Right lobe of liver (tissue), 4 donors: Measurements from ENCODE around the gene WDR3.

Source experiments
- CTCF ChIP-seq, 4 donors: fragments of 200-600 bp in 3 of 4; fragments of 450-650 bp in 1 of 4; IDR thresholded peaks; one replicate each; pipeline versions ENCODE4 v1.5.1 to v1.8.0; 2016 to 2022; ENCODE audit warnings: antibody characterized with exemption in 4 of 4, mild to moderate bottlenecking in 2 of 4
- POLR2A ChIP-seq: fragments of 450-650 bp; IDR thresholded peaks from one replicate; pipeline ENCODE4 v1.6.1; 2017; ENCODE audit warnings: antibody characterized with exemption, mild to moderate bottlenecking
- donor health status: DM: no; HTN: no; CAD: no.
- donor health status: DM: no; HTN: no; CAD: no.
- donor health status: DM: no; HTN: yes; CAD: no.

GRCh38 chr1:118013938-118014337, 84.4 kb downstream of the WDR3 start:
- TF ChIP-seq POLR2A: no peak
- no peak for TF ChIP-seq CTCF (IDR thresholded peaks at IDR 0.05)
